Measurements from ENCODE around the gene IL31. TPM values are rescaled to one million over a fixed set of nuclear protein-coding genes. Genes with fewer than 3 reads are reported as not detected.

The IL31 gene
- total RNA-seq, 1 donor from 2014 or later = not detected

DNA sequence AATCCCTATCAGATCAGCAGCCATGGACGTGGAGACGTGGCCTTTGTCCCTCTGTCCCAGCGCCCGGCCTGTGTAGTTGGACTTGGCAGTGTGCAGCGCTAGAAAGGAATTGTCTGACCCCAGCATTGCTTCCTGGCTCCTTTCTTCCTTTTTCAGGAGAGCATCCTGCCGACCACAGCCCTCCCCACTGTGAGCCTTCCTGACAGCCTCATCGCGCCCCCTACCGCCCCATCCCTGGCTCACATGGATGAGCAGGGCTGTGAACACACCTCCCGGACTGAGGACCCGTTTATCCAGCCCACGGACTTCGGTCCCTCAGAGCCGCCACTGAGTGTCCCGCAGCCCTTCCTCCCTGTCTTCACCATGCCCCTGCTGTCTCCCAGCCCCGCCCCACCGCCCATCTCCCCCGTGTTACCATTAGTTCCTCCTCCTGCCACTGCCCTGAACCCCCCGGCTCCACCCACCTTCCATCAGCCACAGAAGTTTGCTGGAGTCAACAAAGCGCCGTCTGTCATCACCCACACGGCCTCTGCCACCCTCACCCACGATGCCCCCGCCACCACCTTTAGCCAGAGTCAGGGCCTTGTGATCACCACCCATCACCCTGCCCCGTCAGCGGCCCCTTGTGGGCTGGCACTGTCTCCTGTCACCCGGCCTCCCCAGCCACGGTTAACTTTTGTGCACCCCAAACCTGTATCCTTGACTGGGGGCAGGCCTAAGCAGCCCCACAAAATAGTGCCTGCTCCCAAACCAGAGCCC, 40.6 kb downstream of the IL31 start:
- DNase-seq (ENCODE audit: extremely low spot score, unreplicated experiment) = no peak
- TF ChIP-seq, protein P1, sequence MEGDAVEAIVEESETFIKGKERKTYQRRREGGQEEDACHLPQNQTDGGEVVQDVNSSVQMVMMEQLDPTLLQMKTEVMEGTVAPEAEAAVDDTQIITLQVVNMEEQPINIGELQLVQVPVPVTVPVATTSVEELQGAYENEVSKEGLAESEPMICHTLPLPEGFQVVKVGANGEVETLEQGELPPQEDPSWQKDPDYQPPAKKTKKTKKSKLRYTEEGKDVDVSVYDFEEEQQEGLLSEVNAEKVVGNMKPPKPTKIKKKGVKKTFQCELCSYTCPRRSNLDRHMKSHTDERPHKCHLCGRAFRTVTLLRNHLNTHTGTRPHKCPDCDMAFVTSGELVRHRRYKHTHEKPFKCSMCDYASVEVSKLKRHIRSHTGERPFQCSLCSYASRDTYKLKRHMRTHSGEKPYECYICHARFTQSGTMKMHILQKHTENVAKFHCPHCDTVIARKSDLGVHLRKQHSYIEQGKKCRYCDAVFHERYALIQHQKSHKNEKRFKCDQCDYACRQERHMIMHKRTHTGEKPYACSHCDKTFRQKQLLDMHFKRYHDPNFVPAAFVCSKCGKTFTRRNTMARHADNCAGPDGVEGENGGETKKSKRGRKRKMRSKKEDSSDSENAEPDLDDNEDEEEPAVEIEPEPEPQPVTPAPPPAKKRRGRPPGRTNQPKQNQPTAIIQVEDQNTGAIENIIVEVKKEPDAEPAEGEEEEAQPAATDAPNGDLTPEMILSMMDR (conservative IDR thresholded peaks at IDR 0.05) = no peak
- Mint-ChIP-seq H3K4me1 (ENCODE audit: unreplicated experiment) (no peaks in the 10 kb centered on the region), H3K36me3 (no peaks in the 10 kb centered on the region), H3K4me3 (no peak overlapping the region), H3K27ac (no peak overlapping the region), H3K27me3 (no peaks in the 10 kb centered on the region), H3K9me3 (no peaks in the 10 kb centered on the region)

DNA sequence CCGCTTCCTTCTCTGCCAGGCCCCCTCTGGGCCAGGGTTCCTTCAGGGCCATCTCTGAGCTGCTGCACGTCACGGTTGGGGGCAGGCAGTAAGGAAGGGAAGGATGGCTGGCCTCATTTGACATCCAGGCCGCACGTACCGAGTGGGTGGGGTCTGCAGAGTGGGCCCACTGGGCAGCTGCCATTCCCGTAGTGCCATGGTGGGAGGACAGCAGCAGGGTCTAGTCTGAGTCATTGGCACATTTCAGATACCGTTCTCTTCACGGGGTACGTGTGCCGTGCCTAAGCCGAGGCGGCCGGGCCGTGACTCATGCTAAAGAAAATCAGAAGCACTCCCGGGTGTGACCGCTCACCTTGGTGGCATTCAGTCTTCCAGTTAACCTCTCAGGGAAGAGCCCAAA, 43.9 kb downstream of the IL31 start:
- TF ChIP-seq, protein P1 (conservative IDR thresholded peaks at IDR 0.05) = no peak
- Mint-ChIP-seq H3K9me3 (no peaks in the 10 kb centered on the region), H3K27ac (no peak overlapping the region), H3K27me3 (no peaks in the 10 kb centered on the region), H3K4me3 (no peak overlapping the region), H3K4me1 (ENCODE audit: unreplicated experiment) (no peaks in the 10 kb centered on the region), H3K36me3 (no peaks in the 10 kb centered on the region)
- no peak for DNase-seq (ENCODE audit: extremely low spot score, unreplicated experiment)

DNA sequence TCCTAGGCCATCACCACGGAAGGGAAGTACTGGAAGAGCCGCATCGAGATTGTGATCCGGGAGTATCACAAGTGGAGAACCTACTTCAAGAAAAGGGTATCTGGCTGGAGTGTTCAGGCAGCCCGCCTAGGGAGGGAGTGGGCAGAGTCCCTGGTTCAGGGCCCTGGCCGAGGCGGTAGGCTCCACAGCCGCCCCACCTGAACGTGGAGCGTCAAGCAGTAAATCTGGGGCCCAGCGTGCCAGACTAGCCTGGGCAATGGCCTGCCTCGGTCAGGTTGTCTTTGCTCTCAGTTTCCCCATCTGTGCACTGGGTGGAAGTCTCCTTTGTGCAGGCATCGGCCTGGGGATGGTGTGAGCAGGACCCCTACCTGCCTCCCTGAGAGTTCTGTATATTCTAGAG, 44.9 kb downstream of the IL31 start:
- H3K27ac Mint-ChIP-seq = no peak overlapping the region
- H3K27me3 Mint-ChIP-seq = no peaks in the 10 kb centered on the region
- H3K9me3 Mint-ChIP-seq = no peaks in the 10 kb centered on the region
- H3K4me1 Mint-ChIP-seq (ENCODE audit: unreplicated experiment) = no peaks in the 10 kb centered on the region
- no peaks in the 10 kb centered on the region for H3K36me3 Mint-ChIP-seq
- no peak for DNase-seq (ENCODE audit: extremely low spot score, unreplicated experiment)
- TF ChIP-seq, protein P1 (conservative IDR thresholded peaks at IDR 0.05) = no peak
- H3K4me3 Mint-ChIP-seq = no peak overlapping the region

DNA sequence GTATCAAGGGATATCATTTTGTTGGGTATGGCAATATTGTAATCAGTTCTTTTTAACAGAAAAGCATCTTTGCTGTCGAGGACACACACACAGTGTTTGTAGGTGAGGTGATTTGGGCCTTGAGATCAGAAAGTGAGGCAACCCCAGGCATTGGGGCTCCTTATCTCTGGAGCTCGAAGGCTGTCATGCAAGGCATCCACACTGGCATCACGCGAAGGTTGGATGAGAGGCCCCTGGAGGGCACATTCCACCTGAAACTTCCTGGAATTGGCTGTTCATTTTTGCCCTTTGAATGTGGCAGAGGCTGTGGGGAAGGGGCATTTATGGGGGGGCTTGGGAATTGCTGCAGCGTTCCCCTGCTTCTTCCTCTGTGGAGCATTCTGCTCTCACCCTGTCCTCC, 45.5 kb downstream of the IL31 start:
- no peak for DNase-seq (ENCODE audit: extremely low spot score, unreplicated experiment)
- TF ChIP-seq, protein P1 (conservative IDR thresholded peaks at IDR 0.05) = no peak
- Mint-ChIP-seq H3K36me3 (no peaks in the 10 kb centered on the region), H3K9me3 (no peaks in the 10 kb centered on the region), H3K4me3 (no peak overlapping the region), H3K27me3 (no peaks in the 10 kb centered on the region), H3K4me1 (ENCODE audit: unreplicated experiment) (peaks cover 3% of the 10 kb centered on the region), H3K27ac (no peak overlapping the region)

DNA sequence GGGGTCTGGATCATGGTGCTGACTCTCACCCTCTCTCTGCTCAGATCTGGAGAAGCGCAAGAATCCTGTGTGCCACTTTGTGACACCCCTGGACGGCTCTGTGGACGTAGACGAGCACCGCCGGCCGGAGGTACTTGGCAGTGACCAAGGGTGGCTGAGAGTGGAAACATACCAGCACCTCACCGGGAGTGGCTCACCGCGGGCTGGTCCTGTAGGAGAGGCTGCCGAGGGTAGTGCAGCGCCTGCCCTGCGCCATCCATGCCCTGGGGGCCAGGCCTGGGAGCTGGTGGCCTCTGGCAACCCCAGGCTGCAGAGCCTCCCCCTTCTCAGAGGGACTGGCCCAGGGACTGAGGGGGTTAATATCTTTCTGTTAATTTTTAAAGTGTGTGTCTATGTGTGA, 46.2 kb downstream of the IL31 start:
- TF ChIP-seq, protein P1 (conservative IDR thresholded peaks at IDR 0.05) = no peak
- Mint-ChIP-seq H3K36me3 (no peaks in the 10 kb centered on the region), H3K4me1 (ENCODE audit: unreplicated experiment) (peaks cover 9% of the 10 kb centered on the region), H3K9me3 (no peaks in the 10 kb centered on the region), H3K4me3 (no peak overlapping the region), H3K27ac (no peak overlapping the region), H3K27me3 (no peaks in the 10 kb centered on the region)
- DNase-seq (ENCODE audit: extremely low spot score, unreplicated experiment) = no peak
